Esophagus squamous epithelium (tissue), 4 donors: Measurements from ENCODE around the gene OR2T4.

ENCODE experiments used
- POLR2A ChIP-seq, 4 donors: fragments of 450-650 bp; IDR thresholded peaks; one replicate each; pipeline ENCODE4 v1.6.1; 2017; ENCODE audit warnings: antibody characterized with exemption in 4 of 4, mild to moderate bottlenecking in 4 of 4, moderate library complexity in 3 of 4
- TF ChIP-seq, protein P1 (sequence below), 6 experiments: fragments of 450-650 bp in 4 of 6; fragments of 200-600 bp in 2 of 6; sonication (generic) in 2 of 6; IDR thresholded peaks; one replicate each; pipeline ENCODE4 v1.5.1; 2016 to 2019; ENCODE audit warnings: antibody characterized with exemption in 6 of 6, mild to moderate bottlenecking in 4 of 6, moderate library complexity in 4 of 6

DNA sequence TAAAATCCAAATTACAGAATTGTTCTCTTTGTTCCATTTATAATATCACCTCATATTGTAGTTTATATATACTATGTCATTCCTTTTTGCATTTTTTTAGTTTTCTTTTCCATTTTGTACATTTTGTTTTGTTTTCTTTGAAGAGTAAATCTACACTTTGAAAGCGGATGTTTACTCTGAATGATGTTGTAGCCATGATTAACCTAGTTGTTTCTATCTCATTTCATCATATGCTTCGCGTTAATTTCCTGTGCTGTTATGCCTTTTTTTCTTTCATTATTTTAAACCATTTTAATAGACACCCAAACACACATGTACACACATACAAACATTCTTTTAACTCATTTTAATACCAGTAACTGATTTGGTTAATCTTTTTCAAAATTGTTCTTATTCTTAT lies 19.4 kb downstream of the OR2T4 start:
- TF ChIP-seq, protein P1, sequence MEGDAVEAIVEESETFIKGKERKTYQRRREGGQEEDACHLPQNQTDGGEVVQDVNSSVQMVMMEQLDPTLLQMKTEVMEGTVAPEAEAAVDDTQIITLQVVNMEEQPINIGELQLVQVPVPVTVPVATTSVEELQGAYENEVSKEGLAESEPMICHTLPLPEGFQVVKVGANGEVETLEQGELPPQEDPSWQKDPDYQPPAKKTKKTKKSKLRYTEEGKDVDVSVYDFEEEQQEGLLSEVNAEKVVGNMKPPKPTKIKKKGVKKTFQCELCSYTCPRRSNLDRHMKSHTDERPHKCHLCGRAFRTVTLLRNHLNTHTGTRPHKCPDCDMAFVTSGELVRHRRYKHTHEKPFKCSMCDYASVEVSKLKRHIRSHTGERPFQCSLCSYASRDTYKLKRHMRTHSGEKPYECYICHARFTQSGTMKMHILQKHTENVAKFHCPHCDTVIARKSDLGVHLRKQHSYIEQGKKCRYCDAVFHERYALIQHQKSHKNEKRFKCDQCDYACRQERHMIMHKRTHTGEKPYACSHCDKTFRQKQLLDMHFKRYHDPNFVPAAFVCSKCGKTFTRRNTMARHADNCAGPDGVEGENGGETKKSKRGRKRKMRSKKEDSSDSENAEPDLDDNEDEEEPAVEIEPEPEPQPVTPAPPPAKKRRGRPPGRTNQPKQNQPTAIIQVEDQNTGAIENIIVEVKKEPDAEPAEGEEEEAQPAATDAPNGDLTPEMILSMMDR (IDR thresholded peaks at IDR 0.05): no peak
- no peak for TF ChIP-seq POLR2A (IDR thresholded peaks at IDR 0.05)
